ENCODE measurements around the gene IGSF3. TPM values are rescaled to one million over a fixed set of nuclear protein-coding genes. Genes with fewer than 3 reads are reported as not detected.
"Not testable (repeated sequence)": the region's sequence is repeated elsewhere in the genome, so short reads cannot be mapped to it uniquely, and the experiment has no call there.

The IGSF3 gene
- total RNA-seq, 2 experiments from 2014 or later, result 0.11 to 0.16 TPM

DNA sequence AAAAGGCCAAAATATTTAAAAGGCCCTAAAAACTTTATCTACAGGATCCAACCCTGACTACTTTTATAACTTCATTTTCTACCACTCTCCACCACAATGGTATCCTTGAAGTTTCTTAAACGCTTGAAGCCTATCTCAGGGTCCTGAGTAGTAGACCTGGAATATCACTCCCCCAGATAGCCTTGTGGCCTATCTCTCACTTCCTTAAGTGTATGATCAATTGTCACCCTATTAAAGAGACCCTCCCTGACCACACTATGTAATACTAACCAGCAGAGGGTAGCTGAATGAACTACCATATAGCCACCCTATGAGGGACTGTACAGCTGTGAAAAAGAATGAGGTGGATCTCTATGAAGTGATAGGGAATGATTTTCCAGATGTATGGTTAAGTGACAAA is 102.3 kb downstream of the IGSF3 start:
- H3K27me3 Mint-ChIP-seq (ENCODE audit: low read depth), result no peaks in the 10 kb centered on the region
- H3K9me3 Mint-ChIP-seq (ENCODE audit: insufficient read depth), result peaks cover 12% of the 10 kb centered on the region
- H3K4me1 Mint-ChIP-seq (ENCODE audit: low read depth), result peaks cover 64% of the 10 kb centered on the region
- CTCF ChIA-PET, result no interaction called here
- peaks cover 72% of the 10 kb centered on the region for H3K36me3 Mint-ChIP-seq (ENCODE audit: low read depth)
- POLR2A ChIA-PET, result no interaction called here
- H3K4me3 Mint-ChIP-seq, result no peak overlapping the region
- H3K27ac Mint-ChIP-seq, result no peak overlapping the region
- DNase-seq (no peak), ATAC-seq (no peak)

DNA sequence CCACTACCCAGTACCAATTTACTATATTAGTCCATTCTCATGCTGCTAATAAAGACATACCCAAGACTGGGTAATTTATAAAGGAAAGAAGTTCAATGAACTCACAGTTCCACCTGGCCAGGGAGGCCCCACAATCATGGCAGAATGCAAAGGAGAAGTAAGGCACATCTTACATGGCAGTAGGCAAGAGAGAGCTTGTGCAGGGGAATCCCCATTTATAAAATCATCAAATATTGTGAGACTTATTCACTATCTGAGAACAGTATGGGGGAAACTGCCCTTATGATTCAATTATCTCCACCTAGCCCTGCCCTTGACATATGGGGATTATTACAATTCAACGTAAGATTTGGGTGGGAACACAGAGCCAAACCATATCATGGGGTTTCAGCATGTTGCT is 103.1 kb downstream of the IGSF3 start:
- peaks cover 68% of the 10 kb centered on the region for H3K36me3 Mint-ChIP-seq (ENCODE audit: low read depth)
- CTCF ChIA-PET, result no interaction called here

DNA sequence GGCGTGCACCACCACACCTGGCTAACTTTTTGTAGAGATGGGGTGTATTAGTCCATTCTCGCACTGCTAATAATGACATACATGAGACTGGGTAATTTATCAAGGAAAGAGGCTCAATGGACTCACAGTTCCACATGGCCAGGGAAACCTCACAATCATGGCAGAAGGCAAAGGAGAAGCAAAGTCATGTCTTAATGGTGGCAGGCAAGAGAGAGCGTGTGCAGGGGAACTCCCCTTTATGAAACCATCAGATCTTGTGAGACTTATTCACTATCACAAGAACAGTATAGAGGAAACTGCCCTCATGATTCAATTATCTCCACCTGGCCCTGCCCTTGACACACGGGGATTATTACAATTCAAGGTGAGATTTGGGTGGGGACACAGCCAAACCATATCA is 105.1 kb downstream of the IGSF3 start:
- CTCF ChIA-PET; DNase-seq; POLR2A ChIA-PET; H3K27ac Mint-ChIP-seq; H3K4me3 Mint-ChIP-seq; H3K27me3 Mint-ChIP-seq (ENCODE audit: low read depth); ATAC-seq: not testable (repeated sequence)
- peaks cover 12% of the 10 kb centered on the region for H3K9me3 Mint-ChIP-seq (ENCODE audit: insufficient read depth)
- H3K36me3 Mint-ChIP-seq (ENCODE audit: low read depth), result peaks cover 60% of the 10 kb centered on the region
- peaks cover 56% of the 10 kb centered on the region for H3K4me1 Mint-ChIP-seq (ENCODE audit: low read depth)

More for the DNA sequence above, 103.1 kb downstream of the IGSF3 start:
- ATAC-seq (no peak), DNase-seq (no peak)
- POLR2A ChIA-PET, result no interaction called here
- no peak overlapping the region for H3K4me3 Mint-ChIP-seq
- H3K9me3 Mint-ChIP-seq (ENCODE audit: insufficient read depth), result peaks cover 12% of the 10 kb centered on the region
- no peaks in the 10 kb centered on the region for H3K27me3 Mint-ChIP-seq (ENCODE audit: low read depth)
- peaks cover 61% of the 10 kb centered on the region for H3K4me1 Mint-ChIP-seq (ENCODE audit: low read depth)
- no peak overlapping the region for H3K27ac Mint-ChIP-seq

DNA sequence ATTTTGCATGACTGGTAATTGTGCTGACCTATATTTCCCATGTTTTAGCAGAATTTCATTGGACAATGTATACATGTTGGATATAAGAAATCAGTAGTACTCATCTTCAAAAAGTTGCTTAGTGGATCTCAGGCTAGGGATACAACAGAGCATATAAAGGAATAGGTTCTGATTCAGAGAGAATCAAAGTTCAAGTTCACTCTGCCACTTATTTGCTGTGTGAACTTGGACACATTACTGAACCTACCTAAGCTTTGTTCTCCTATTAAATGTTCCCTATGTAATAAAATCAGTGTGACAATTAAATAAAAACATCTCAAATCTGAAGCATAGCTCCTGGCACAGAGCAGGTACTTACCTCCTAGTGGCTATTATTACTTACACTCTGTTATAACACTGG is 106.0 kb downstream of the IGSF3 start:
- H3K4me3 Mint-ChIP-seq, result no peak overlapping the region
- H3K27me3 Mint-ChIP-seq (ENCODE audit: low read depth), result no peaks in the 10 kb centered on the region
- peaks cover 58% of the 10 kb centered on the region for H3K36me3 Mint-ChIP-seq (ENCODE audit: low read depth)
- ChIA-PET POLR2A (no interaction called here), CTCF (no interaction called here)
- peaks cover 12% of the 10 kb centered on the region for H3K9me3 Mint-ChIP-seq (ENCODE audit: insufficient read depth)
- ATAC-seq (no peak), DNase-seq (no peak)
- peaks cover 59% of the 10 kb centered on the region for H3K4me1 Mint-ChIP-seq (ENCODE audit: low read depth)
- no peak overlapping the region for H3K27ac Mint-ChIP-seq

DNA sequence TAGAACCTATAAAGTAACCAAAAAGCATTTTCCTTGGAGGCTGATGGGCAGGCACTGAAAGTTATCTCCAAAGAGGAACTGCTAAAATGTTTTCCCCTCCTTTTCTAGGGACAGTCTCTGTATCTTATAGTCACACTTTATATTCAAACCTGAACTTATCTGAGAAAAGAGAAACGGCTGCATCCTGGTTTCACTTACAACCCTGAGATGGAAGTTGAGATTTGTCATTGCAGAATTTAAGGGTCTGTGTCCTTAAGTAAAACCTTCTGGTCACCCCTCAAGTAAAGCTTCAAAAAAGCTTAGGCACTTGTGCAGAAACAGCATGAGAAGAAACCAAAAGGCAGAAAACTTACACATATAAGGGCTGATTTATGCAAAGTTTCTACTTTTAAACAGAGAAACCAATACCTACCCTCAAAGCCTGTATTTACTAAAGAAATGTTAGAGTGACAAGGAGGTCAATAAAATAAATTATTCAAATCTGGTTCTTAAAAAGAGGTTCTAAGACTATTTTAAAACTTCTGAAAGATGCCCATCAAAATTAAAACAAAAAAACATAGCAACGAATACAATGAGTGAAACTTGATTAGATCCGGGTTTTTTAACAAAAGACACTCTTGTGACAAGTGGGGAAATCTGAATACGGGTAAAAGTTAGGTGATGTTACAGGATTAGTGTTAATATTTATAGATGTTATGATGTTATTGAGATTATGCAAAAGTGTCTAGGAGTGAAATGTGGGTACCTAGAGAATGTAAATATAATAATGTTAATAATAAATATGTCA is 106.6 kb downstream of the IGSF3 start:
- Mint-ChIP-seq H3K27me3 (ENCODE audit: low read depth) (no peaks in the 10 kb centered on the region), H3K36me3 (ENCODE audit: low read depth) (peaks cover 55% of the 10 kb centered on the region), H3K27ac (peak overlapping the region; percentile 5), H3K4me3 (no peak overlapping the region), H3K9me3 (ENCODE audit: insufficient read depth) (peaks cover 12% of the 10 kb centered on the region), H3K4me1 (ENCODE audit: low read depth) (peaks cover 58% of the 10 kb centered on the region)
- POLR2A ChIA-PET, result no interaction called here
- ATAC-seq (no peak), DNase-seq (no peak)
- CTCF ChIA-PET, result interaction anchor here (1.7 kb wide), 1 partner anchor 11 kb away, joined by 4 read pairs; no protein-coding TSS in a partner anchor

DNA sequence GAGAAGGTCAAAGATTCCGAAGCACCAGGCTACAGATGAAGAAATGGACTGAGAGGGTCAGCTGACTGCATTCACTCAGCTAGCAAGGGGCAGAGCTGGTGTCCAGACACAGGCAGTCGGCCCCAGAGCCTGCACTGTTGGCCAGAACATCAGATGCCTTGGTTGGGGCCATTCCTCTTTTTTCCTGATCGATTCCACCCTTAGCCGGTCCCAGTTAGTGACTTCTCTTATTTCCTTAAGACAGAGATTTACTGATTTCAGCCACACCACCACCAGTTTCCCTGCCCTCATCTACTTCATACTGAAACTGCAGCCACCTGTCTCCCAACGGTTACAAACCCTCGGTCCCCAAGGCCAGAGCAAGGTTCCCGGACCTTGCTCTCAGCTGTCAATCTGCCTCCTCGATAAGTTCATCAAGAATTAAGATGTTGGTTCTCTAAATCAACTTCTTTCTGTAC is 108.2 kb downstream of the IGSF3 start:
- Mint-ChIP-seq H3K4me3 (no peak overlapping the region), H3K27me3 (ENCODE audit: low read depth) (no peaks in the 10 kb centered on the region), H3K4me1 (ENCODE audit: low read depth) (peaks cover 59% of the 10 kb centered on the region), H3K36me3 (ENCODE audit: low read depth) (peaks cover 47% of the 10 kb centered on the region), H3K9me3 (ENCODE audit: insufficient read depth) (peaks cover 12% of the 10 kb centered on the region), H3K27ac (peak overlapping the region; percentile 30)
- DNase-seq (no peak), ATAC-seq (no peak)
- CTCF ChIA-PET, result interaction anchor here (1.0 to 1.7 kb wide), 2 partner anchors 9 to 13 kb away, joined by 3 to 4 read pairs; no protein-coding TSS in a partner anchor
- POLR2A ChIA-PET, result no interaction called here

DNA sequence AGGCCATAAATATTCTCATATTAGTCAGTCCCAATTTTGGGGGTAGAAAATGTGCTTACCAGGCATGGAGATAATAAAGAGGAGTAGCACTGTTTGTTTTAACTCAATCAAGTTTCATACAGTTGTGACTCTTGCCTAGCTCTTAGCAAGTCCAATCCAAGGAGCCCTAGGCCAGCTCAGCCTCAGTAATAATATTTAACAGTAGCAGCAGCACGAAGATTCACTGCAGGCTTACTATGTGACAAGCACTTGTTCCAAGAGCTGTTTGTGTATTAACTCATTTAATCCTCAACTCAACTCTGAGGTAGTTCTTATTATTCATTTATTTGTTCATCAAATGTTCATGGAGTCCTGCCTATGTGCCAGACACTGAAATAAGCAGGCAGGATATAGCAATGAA is 109.0 kb downstream of the IGSF3 start:
- Mint-ChIP-seq H3K36me3 (ENCODE audit: low read depth) (peaks cover 42% of the 10 kb centered on the region), H3K27me3 (ENCODE audit: low read depth) (no peaks in the 10 kb centered on the region), H3K4me3 (no peak overlapping the region), H3K4me1 (ENCODE audit: low read depth) (peaks cover 61% of the 10 kb centered on the region), H3K9me3 (ENCODE audit: insufficient read depth) (peaks cover 10% of the 10 kb centered on the region), H3K27ac (no peak overlapping the region)
- DNase-seq, result no peak
- ChIA-PET CTCF (interaction anchor here (1.0 kb wide), 1 partner anchor 9 kb away, joined by 3 read pairs; no protein-coding TSS in a partner anchor), POLR2A (no interaction called here)
- ATAC-seq, result no peak

DNA sequence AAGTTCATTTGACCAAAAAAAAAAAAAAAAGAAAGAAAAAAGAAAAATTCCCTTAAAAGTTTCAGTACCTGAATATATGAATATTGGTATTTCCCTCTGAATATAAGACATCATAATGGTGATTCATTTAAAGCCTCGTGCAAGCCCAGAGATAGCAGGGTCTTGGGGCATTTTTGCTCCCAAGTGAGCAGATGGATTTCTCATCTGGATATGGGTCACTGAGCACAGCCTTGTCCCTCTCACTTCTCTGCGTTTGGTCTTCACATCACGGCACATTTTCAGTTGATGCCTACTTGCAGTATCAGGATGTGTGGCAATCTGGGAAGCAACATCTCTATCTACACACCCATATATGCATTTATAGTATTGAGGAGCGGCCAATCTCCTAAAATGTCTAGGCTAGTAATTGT is 109.4 kb downstream of the IGSF3 start:
- H3K9me3 Mint-ChIP-seq (ENCODE audit: insufficient read depth), result peaks cover 6% of the 10 kb centered on the region
- H3K27ac Mint-ChIP-seq, result no peak overlapping the region
- H3K27me3 Mint-ChIP-seq (ENCODE audit: low read depth), result no peaks in the 10 kb centered on the region
- peaks cover 42% of the 10 kb centered on the region for H3K36me3 Mint-ChIP-seq (ENCODE audit: low read depth)
- POLR2A ChIA-PET, result no interaction called here
- ATAC-seq (no peak), DNase-seq (no peak)
- CTCF ChIA-PET, result interaction anchor here (1.0 to 2.3 kb wide), 3 partner anchors 10 to 419 kb away, joined by 3 to 8 read pairs (median 5); no protein-coding TSS in a partner anchor
- H3K4me1 Mint-ChIP-seq (ENCODE audit: low read depth), result peaks cover 65% of the 10 kb centered on the region
- H3K4me3 Mint-ChIP-seq, result no peak overlapping the region

DNA sequence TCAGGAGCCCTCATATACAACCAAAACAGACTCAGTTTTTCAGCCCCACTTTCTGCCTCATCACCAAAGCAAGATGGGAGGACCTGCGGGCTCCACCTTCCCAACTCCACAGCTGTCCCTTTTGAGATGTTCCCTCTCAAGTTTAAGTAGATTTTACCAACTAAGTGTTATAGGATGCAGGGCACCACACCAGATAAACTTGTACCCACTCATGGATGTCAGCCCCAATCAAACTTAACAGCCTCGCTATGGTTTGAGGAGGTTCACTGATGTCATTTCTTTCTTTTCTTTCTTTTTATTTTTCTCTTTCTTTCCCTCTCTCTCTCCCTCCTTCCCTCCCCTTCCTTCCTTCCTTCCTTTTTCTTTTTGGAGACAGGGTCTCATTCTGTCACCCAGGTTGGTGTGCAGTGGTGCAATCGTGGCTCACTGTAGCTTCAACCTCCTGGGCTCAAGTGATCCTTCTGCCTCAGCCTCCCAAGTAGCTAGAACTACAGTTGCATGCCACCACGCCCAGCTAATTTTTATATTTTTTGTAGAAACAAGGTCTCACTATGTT is 110.1 kb downstream of the IGSF3 start:
- no peaks in the 10 kb centered on the region for H3K27me3 Mint-ChIP-seq (ENCODE audit: low read depth)
- H3K4me1 Mint-ChIP-seq (ENCODE audit: low read depth), result peaks cover 62% of the 10 kb centered on the region
- H3K27ac Mint-ChIP-seq, result peak overlapping the region; percentile 63
- ChIA-PET POLR2A (interaction anchor here (1.0 to 2.0 kb wide), 3 partner anchors 12 to 503 kb away, joined by 3 to 5 read pairs (median 4); partner anchors contain the start of gene TTF2), CTCF (interaction anchor here (0.9 to 2.3 kb wide), 11 partner anchors 12 to 1050 kb away, joined by 3 to 11 read pairs (median 5); partner anchors contain the start of gene TTF2)
- DNase-seq, result no peak
- no peaks in the 10 kb centered on the region for H3K9me3 Mint-ChIP-seq (ENCODE audit: insufficient read depth)
- H3K36me3 Mint-ChIP-seq (ENCODE audit: low read depth), result peaks cover 35% of the 10 kb centered on the region
- H3K4me3 Mint-ChIP-seq, result no peak overlapping the region
- ATAC-seq, result no peak

DNA sequence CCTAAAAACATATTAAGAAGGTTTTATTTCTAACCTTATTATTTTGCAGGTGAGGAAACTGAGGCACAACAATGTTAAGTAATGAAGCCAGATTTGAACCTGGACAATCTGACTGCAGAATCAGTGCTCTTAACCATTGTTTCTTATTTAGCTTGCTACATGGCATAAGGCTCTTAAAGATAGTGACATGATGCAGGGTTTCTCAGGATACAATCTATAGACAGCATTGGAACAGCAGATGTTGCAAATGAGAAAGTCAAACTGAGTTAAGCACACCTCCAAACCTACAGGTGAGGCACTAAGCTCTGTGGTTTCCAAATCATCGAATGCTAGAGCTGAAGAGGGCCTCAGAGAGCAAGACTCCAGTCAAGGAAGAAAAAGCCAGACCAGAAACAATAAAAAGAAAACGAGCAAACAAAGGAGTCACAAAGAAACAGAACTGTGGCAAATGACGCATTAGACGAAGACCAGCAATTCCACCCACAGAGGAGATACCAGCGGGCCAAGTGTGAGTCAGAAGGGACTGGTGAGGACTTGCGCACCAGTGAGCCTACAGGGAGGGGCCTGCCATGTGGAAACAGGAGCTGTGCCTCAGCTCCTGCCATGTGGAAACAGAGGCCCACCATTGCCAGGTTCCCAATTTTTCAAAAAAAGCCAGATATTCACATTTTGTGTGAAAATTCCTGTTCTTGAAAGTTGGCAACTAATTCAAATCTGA is 111.1 kb downstream of the IGSF3 start:
- peaks cover 37% of the 10 kb centered on the region for H3K36me3 Mint-ChIP-seq (ENCODE audit: low read depth)
- H3K27ac Mint-ChIP-seq, result peak overlapping the region; percentile 37
- DNase-seq (peak; percentile 67), ATAC-seq (peak; percentile 91)
- no peak overlapping the region for H3K4me3 Mint-ChIP-seq
- POLR2A ChIA-PET, result interaction anchor here (1.0 to 2.0 kb wide), 3 partner anchors 13 to 504 kb away, joined by 3 to 5 read pairs (median 4); partner anchors contain the start of gene TTF2
- peaks cover 65% of the 10 kb centered on the region for H3K4me1 Mint-ChIP-seq (ENCODE audit: low read depth)
- CTCF ChIA-PET, result interaction anchor here (0.9 to 2.3 kb wide), 12 partner anchors 10 to 1051 kb away, joined by 3 to 11 read pairs (median 5); partner anchors contain the start of gene TTF2
- H3K27me3 Mint-ChIP-seq (ENCODE audit: low read depth), result no peaks in the 10 kb centered on the region
- H3K9me3 Mint-ChIP-seq (ENCODE audit: insufficient read depth), result peaks cover 4% of the 10 kb centered on the region

DNA sequence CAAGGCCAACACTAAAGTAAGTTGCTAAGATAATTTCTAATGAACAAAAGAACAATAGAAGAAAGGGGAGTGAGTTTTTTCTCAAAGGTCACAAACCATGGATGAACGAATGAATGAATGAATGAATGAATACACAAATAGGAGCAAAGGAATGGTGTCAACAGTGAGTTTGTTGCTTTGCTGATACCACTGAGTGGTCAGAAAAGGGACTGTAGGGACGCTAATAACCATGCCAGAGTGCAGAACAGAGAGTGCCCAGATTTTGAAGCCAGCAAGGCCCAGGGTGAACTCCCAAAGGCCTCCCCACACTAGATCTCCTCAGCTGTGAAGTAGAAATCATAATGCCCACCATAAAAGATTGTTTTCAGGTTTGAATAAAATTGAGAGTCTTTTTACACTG is 112.6 kb downstream of the IGSF3 start:
- peaks cover 62% of the 10 kb centered on the region for H3K4me1 Mint-ChIP-seq (ENCODE audit: low read depth)
- H3K27ac Mint-ChIP-seq, result no peak overlapping the region
- peaks cover 37% of the 10 kb centered on the region for H3K36me3 Mint-ChIP-seq (ENCODE audit: low read depth)

More for the DNA sequence above, 112.6 kb downstream of the IGSF3 start:
- Mint-ChIP-seq H3K9me3 (ENCODE audit: insufficient read depth) (peaks cover 4% of the 10 kb centered on the region), H3K4me3 (no peak overlapping the region), H3K27me3 (ENCODE audit: low read depth) (no peaks in the 10 kb centered on the region)
- DNase-seq (no peak), ATAC-seq (no peak)
- POLR2A ChIA-PET, result no interaction called here
- CTCF ChIA-PET, result no interaction called here

Data from activated CD8-positive, alpha-beta T cell treated with anti-CD3 and anti-CD28 coated beads, Interleukin-2, amount 10 ng/mL, durations not matched to agents 7 days and 5 days (primary cell).